H1 (cell line): ENCODE results near the gene GPR42. TPM values are rescaled to one million over a fixed set of nuclear protein-coding genes. Genes with fewer than 3 reads are reported as not detected.

Experiments
- CTCF ChIA-PET: fragments of 300-600 bp; sonication (Branson Sonifier 250); formaldehyde crosslinking; loops from one replicate; lab custom pipeline; 2021; ENCODE audit not compliant: partially characterized antibody; lab: Charles Lee
- POLR2A ChIA-PET: fragments of 300-600 bp; sonication (Branson Sonifier 250); formaldehyde crosslinking; loops from one replicate; lab custom pipeline; 2021; ENCODE audit warnings: inconsistent platforms; ENCODE audit not compliant: partially characterized antibody; lab: Charles Lee
- DNase-seq, 2 experiments: peaks; one replicate each; pipeline versions ENCODE4 v3.0.0 to v3.0.0-alpha.2; 2010 to 2022; ENCODE audit warnings: low spot score in 2 of 2, low read depth in 1 of 2, mixed read lengths in 1 of 2
- FAIRE-seq: peaks from 2 replicates; lab custom pipeline; 2011; peaks lifted over from hg19 to GRCh38; lab: Jason Lieb, UNC
- H2AFZ ChIP-seq: 2 replicates; pipeline ENCODE4 v1.8.1; 2012; ENCODE audit warnings: low read length, inconsistent platforms
- H2AK5ac ChIP-seq: 2 replicates; pipeline ENCODE4 v1.6.1; 2013; ENCODE audit warnings: low read depth, low read length
- H2BK120ac ChIP-seq: replicated peaks from 2 replicates; pipeline ENCODE3; 2013; ENCODE audit warnings: low read depth, low read length, inconsistent platforms
- H2BK12ac ChIP-seq: 2 replicates; pipeline ENCODE4 v1.6.1; 2013; ENCODE audit warnings: low read depth, low read length
- H2BK15ac ChIP-seq: 2 replicates; pipeline ENCODE4 v1.6.1; 2013; ENCODE audit warnings: low read length
- H2BK20ac ChIP-seq: 2 replicates; pipeline ENCODE4 v1.6.1; 2013; ENCODE audit warnings: low read length
- H2BK5ac ChIP-seq: 2 replicates; pipeline ENCODE4 v1.6.1; 2013; ENCODE audit warnings: low read depth, low read length
- H3K14ac ChIP-seq: 2 replicates; pipeline ENCODE4 v1.6.1; 2013; ENCODE audit warnings: inconsistent platforms; ENCODE audit not compliant: insufficient read length
- H3K18ac ChIP-seq: 2 replicates; pipeline ENCODE4 v1.6.1; 2013; ENCODE audit warnings: low read length; ENCODE audit errors: extremely low read depth
- H3K23ac ChIP-seq: 2 replicates; pipeline ENCODE4 v1.6.1; 2013; ENCODE audit warnings: inconsistent platforms; ENCODE audit not compliant: insufficient read length
- H3K23me2 ChIP-seq: 2 replicates; pipeline ENCODE4 v1.6.1; 2013; ENCODE audit warnings: low read depth, low read length
- H3K27ac ChIP-seq: 2 replicates; pipeline ENCODE4 v1.6.1; 2011; ENCODE audit warnings: low read depth, low read length, inconsistent platforms
- H3K27me3 ChIP-seq, 4 experiments: replicated peaks in 1 of 4; 1 replicate in 1 of 4; 2 replicates in 3 of 4; pipeline versions ENCODE4 v1.6.1 to v1.8.1; 2011 to 2013; ENCODE audit warnings: low read length in 3 of 4, mild to moderate bottlenecking in 3 of 4, inconsistent platforms in 2 of 4, mixed read lengths in 2 of 4, moderate library complexity in 1 of 4; ENCODE audit not compliant: control insufficient read depth in 3 of 4, insufficient read depth in 3 of 4; ENCODE audit errors: extremely low read depth in 1 of 4
- H3K36me3 ChIP-seq, 4 experiments: 2 replicates each; pipeline versions ENCODE4 v1.6.1 to v1.8.1; 2011 to 2013; ENCODE audit warnings: mild to moderate bottlenecking in 4 of 4, low read length in 3 of 4, moderate library complexity in 2 of 4, control low read depth in 1 of 4, inconsistent platforms in 1 of 4; ENCODE audit not compliant: insufficient read depth in 4 of 4, control insufficient read depth in 2 of 4
- H3K4ac ChIP-seq: replicated peaks from 2 replicates; pipeline ENCODE3; 2013; ENCODE audit warnings: low read length, low read depth, mixed read lengths, inconsistent platforms; ENCODE audit not compliant: insufficient read length
- H3K4me1 ChIP-seq, 4 experiments: replicated peaks in 1 of 4; 1 replicate in 1 of 4; 2 replicates in 3 of 4; pipeline versions ENCODE4 v1.6.1 to v1.8.1; 2011 to 2013; ENCODE audit warnings: low read length in 3 of 4, inconsistent platforms in 2 of 4, mixed read lengths in 1 of 4; ENCODE audit not compliant: insufficient read depth in 4 of 4, control insufficient read depth in 3 of 4
- H3K4me2 ChIP-seq, 2 experiments: 2 replicates each; pipeline versions ENCODE4 v1.6.1 to v1.8.1; 2011 to 2013; ENCODE audit warnings: low read depth in 2 of 2, low read length in 2 of 2, control low read depth in 1 of 2, inconsistent platforms in 1 of 2, mild to moderate bottlenecking in 1 of 2; ENCODE audit not compliant: insufficient read depth in 1 of 2
- H3K4me3 ChIP-seq, 4 experiments: fragments of 200-600, 300-600 bp in 1 of 4; sonication (generic), shearing (Covaris generic), sonication (Bioruptor Twin) in 1 of 4; 2 replicates each; pipeline versions ENCODE4 v1.5.1 to v1.8.1; 2011 to 2016; ENCODE audit warnings: low read length in 4 of 4, low read depth in 3 of 4, control low read depth in 2 of 4, inconsistent platforms in 2 of 4, mild to moderate bottlenecking in 2 of 4, mixed read lengths in 1 of 4, moderate library complexity in 1 of 4; ENCODE audit not compliant: insufficient read depth in 2 of 4; ENCODE audit errors: extremely low read depth in 1 of 4
- H3K56ac ChIP-seq: replicated peaks from 2 replicates; pipeline ENCODE3; 2013; ENCODE audit warnings: low read depth, mild to moderate bottlenecking, mixed read lengths, low read length, inconsistent platforms; ENCODE audit not compliant: insufficient read length
- H3K79me1 ChIP-seq: 2 replicates; pipeline ENCODE4 v1.6.1; 2013; ENCODE audit warnings: low read depth, low read length, control low read depth
- H3K79me2 ChIP-seq, 2 experiments: 2 replicates each; pipeline versions ENCODE4 v1.6.1 to v1.8.1; 2012 to 2013; ENCODE audit warnings: low read length in 2 of 2, mild to moderate bottlenecking in 2 of 2, inconsistent platforms in 1 of 2; ENCODE audit not compliant: insufficient read depth in 2 of 2, control insufficient read depth in 1 of 2
- H3K9ac ChIP-seq, 4 experiments: replicated peaks in 1 of 4; 1 replicate in 1 of 4; 2 replicates in 3 of 4; pipeline versions ENCODE4 v1.6.1 to v1.8.1; 2011 to 2013; ENCODE audit warnings: low read depth in 3 of 4, low read length in 3 of 4, control low read depth in 2 of 4, mild to moderate bottlenecking in 2 of 4, moderate library complexity in 2 of 4, inconsistent platforms in 1 of 4; ENCODE audit errors: extremely low read depth in 1 of 4
- H3K9me3 ChIP-seq, 2 experiments: 2 replicates each; pipeline versions ENCODE4 v1.6.1 to v1.8.1; 2012 to 2013; ENCODE audit warnings: mild to moderate bottlenecking in 2 of 2, moderate library complexity in 2 of 2, control low read depth in 1 of 2, inconsistent platforms in 1 of 2, low read depth in 1 of 2, low read length in 1 of 2, mixed read lengths in 1 of 2; ENCODE audit not compliant: insufficient read depth in 2 of 2
- H4K20me1 ChIP-seq, 2 experiments: replicated peaks in 1 of 2; 2 replicates each; pipeline versions ENCODE3 to v1.8.1; 2011 to 2013; ENCODE audit warnings: inconsistent platforms in 2 of 2, low read length in 2 of 2, mild to moderate bottlenecking in 1 of 2; ENCODE audit not compliant: insufficient read depth in 2 of 2, control insufficient read depth in 1 of 2
- H4K5ac ChIP-seq: 2 replicates; pipeline ENCODE4 v1.6.1; 2013; ENCODE audit warnings: low read length, low read depth, mixed read lengths, inconsistent platforms; ENCODE audit not compliant: insufficient read length
- H4K8ac ChIP-seq: 2 replicates; pipeline ENCODE4 v1.8.0; 2013; ENCODE audit warnings: mild to moderate bottlenecking, moderate library complexity, low read length, inconsistent platforms; ENCODE audit not compliant: insufficient read depth; ENCODE audit errors: extremely low read depth
- H4K91ac ChIP-seq: replicated peaks from 2 replicates; pipeline ENCODE3; 2013; ENCODE audit warnings: low read length, mixed read lengths, inconsistent platforms; ENCODE audit not compliant: insufficient read length
- USF2 ChIP-seq: IDR thresholded peaks from 2 replicates; pipeline ENCODE4 v1.6.1; 2011; ENCODE audit warnings: low read length, improper control_type of control experiment
- WGBS, 2 experiments: shearing (Covaris generic) in 1 of 2; methylation state at CpG; one replicate each; pipeline versions ENCODE4 v1.1.6 to v1.1.7; 2013 to 2015; ENCODE audit warnings: low lambda C conversion rate in 2 of 2, mixed read lengths in 2 of 2, inconsistent platforms in 1 of 2, low coverage in 1 of 2, missing lambda C conversion rate in 1 of 2; ENCODE audit not compliant: insufficient replicate concordance in 2 of 2, insufficient coverage in 1 of 2, insufficient read length in 1 of 2; ENCODE audit errors: extremely low coverage in 1 of 2, missing lambda C conversion rate in 1 of 2; 5-methylcytosine and 5-hydroxymethylcytosine counted together
- polyA plus RNA-seq, 7 experiments: library from polyadenylated mRNA; depleted of rRNA in 3 of 7; stranded (reverse) in 5 of 7; unstranded in 2 of 7; fragments of >200 nt in 5 of 7; fragments of 200-250 nt in 2 of 7; gene quantifications; 1 replicate in 5 of 7; 2 replicates in 1 of 7; 4 replicates in 1 of 7; pipeline versions ENCODE4 v1.2.1 to v1.2.3, GENCODE V29; 2011 to 2013; ENCODE audit warnings: missing spikeins in 2 of 7, mixed read lengths in 2 of 7
- total RNA-seq: library from RNA; stranded (reverse); fragmentation: NEBNext Ultra II Directional; extraction: Animal tissue kit (Norgen Biotek cat#: 25700); gene quantifications from 2 replicates; pipeline ENCODE4 v1.2.1, GENCODE V29; 2021

Gene GPR42
- total and polyA plus RNA-seq, 2 of the 8 experiments (the other 6 are each of a cell fraction or from before 2014, with no cell fraction given), result not detected

- Histone ChIP-seq H2BK15ac (no peak overlapping the region), H2BK120ac (no peak overlapping the region), H3K23ac (no peak overlapping the region), H3K56ac (no peak overlapping the region), H3K79me2 (no peaks in the 10 kb centered on the region), H4K5ac (no peak overlapping the region), H3K27me3 (no peaks in the 10 kb centered on the region), H3K9me3 (no peaks in the 10 kb centered on the region), H4K91ac (no peak overlapping the region), H3K36me3 (no peaks in the 10 kb centered on the region), H3K4ac (no peak overlapping the region), H3K4me1 (no peaks in the 10 kb centered on the region; a peak in 1 of 7 replicates), H3K18ac (no peak overlapping the region), H2BK5ac (no peak overlapping the region), H4K20me1 (no peaks in the 10 kb centered on the region), H2BK20ac (no peak overlapping the region), H3K4me2 (no peak overlapping the region), H2AFZ (no peak overlapping the region), H3K79me1 (no peaks in the 10 kb centered on the region), H3K23me2 (no peaks in the 10 kb centered on the region), H3K27ac (no peak overlapping the region), H3K14ac (no peak overlapping the region), H4K8ac (peak overlapping the region; percentile 20), H3K4me3 (no peak overlapping the region), H2AK5ac (no peak overlapping the region), H2BK12ac (no peak overlapping the region), H3K9ac (no peak overlapping the region)
- DNase-seq, result no peak
- FAIRE-seq, result no peak
- no peak for TF ChIP-seq USF2
- POLR2A ChIA-PET, result no interaction called here
- WGBS, 2 experiments, result 82% methylated on average over 14 of the region's 14 CpGs; no CpG with 5 or more reads in 1 of the 2 experiments
- CTCF ChIA-PET, result interaction anchor here (0.6 to 2.2 kb wide), 4 partner anchors 22 to 896 kb away, joined by 3 to 7 read pairs (median 4); partner anchors contain the start of gene FFAR3
Measured at GRCh38 chr19:35331551-35332214, 39.2 kb upstream of the GPR42 start.
